PC-9 (cell line): ENCODE data around the gene PPP1R16B.

Source experiments
- EZH2 ChIP-seq: fragments of 200-600 bp; sonication (generic); IDR thresholded peaks from 2 replicates; pipeline ENCODE4 v1.8.0; 2017; ENCODE audit warnings: antibody characterized with exemption, low read depth
- TF ChIP-seq, protein P1 (sequence below): fragments of 200-600 bp; sonication (generic); conservative IDR thresholded peaks from 2 replicates; pipeline ENCODE4 v1.6.1; 2017; ENCODE audit warnings: mixed run types, antibody characterized with exemption, mild to moderate bottlenecking, moderate library complexity

GRCh38 chr20:38953630-38954340 is 148.3 kb downstream of the PPP1R16B start:
- TF ChIP-seq EZH2 = no peak
- TF ChIP-seq, protein P1, sequence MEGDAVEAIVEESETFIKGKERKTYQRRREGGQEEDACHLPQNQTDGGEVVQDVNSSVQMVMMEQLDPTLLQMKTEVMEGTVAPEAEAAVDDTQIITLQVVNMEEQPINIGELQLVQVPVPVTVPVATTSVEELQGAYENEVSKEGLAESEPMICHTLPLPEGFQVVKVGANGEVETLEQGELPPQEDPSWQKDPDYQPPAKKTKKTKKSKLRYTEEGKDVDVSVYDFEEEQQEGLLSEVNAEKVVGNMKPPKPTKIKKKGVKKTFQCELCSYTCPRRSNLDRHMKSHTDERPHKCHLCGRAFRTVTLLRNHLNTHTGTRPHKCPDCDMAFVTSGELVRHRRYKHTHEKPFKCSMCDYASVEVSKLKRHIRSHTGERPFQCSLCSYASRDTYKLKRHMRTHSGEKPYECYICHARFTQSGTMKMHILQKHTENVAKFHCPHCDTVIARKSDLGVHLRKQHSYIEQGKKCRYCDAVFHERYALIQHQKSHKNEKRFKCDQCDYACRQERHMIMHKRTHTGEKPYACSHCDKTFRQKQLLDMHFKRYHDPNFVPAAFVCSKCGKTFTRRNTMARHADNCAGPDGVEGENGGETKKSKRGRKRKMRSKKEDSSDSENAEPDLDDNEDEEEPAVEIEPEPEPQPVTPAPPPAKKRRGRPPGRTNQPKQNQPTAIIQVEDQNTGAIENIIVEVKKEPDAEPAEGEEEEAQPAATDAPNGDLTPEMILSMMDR = no peak
